Naive thymus-derived CD8-positive, alpha-beta T cell (primary cell): ENCODE results near the gene CIB1. TPM values are rescaled to one million over a fixed set of nuclear protein-coding genes. Genes with fewer than 3 reads are reported as not detected.
A peak's percentile ranks its signal among the peaks of the same experiment; 100 is the strongest.
"Not testable (repeated sequence)": the region's sequence is repeated elsewhere in the genome, so short reads cannot be mapped to it uniquely, and the experiment has no call there.

Experiments
- ATAC-seq, 2 donors: fragments of 150-1000 bp; cut with Tn5 transposase in 1 of 2; sonication (Bioruptor Pico), chemical (Tn5 transposase) in 1 of 2; 1 replicate in 1 of 2; 2 replicates in 1 of 2; pipeline ENCODE4 v1.10.0; 2021; ENCODE audit warnings: mild to moderate bottlenecking in 2 of 2, moderate library complexity in 2 of 2
- POLR2A ChIA-PET: fragments of 350-600 bp; sonication (Branson Sonifier 250); formaldehyde crosslinking; loops from one replicate; lab custom pipeline; 2021; ENCODE audit warnings: antibody characterized with exemption; lab: Charles Lee
- DNase-seq, 10 donors: peaks; one replicate each; pipeline versions ENCODE4 v3.0.0 to v3.0.0-alpha.2; 2020 to 2022
- H3K27ac Mint-ChIP-seq, 10 donors: one replicate each; pipeline ENCODE4 v1.8.0; 2020 to 2022; ENCODE audit warnings: mild to moderate bottlenecking in 10 of 10, mixed read lengths in 10 of 10, moderate library complexity in 4 of 10, inconsistent platforms in 1 of 10
- H3K27me3 Mint-ChIP-seq, 5 donors: one replicate each; pipeline ENCODE4 v1.8.0; 2021 to 2022; ENCODE audit warnings: mixed read lengths in 5 of 5
- H3K36me3 Mint-ChIP-seq, 3 donors: one replicate each; pipeline ENCODE4 v1.8.0; 2020 to 2022; ENCODE audit warnings: mixed read lengths in 3 of 3, mild to moderate bottlenecking in 2 of 3, inconsistent platforms in 1 of 3
- H3K4me1 Mint-ChIP-seq, 4 donors: one replicate each; pipeline ENCODE4 v1.8.0; 2021 to 2022; ENCODE audit warnings: mixed read lengths in 4 of 4
- H3K4me3 Mint-ChIP-seq, 10 donors: one replicate each; pipeline ENCODE4 v1.8.0; 2020 to 2022; ENCODE audit warnings: mild to moderate bottlenecking in 10 of 10, mixed read lengths in 10 of 10, moderate library complexity in 6 of 10, inconsistent platforms in 1 of 10
- H3K9me3 Mint-ChIP-seq, 9 donors: one replicate each; pipeline ENCODE4 v1.8.0; 2020 to 2022; ENCODE audit warnings: mixed read lengths in 9 of 9, mild to moderate bottlenecking in 3 of 9, inconsistent platforms in 1 of 9, moderate library complexity in 1 of 9
- polyA plus RNA-seq, 3 donors: library from polyadenylated mRNA; unstranded; fragments of 300-500 nt; fragmentation: Illumina TruSeq; gene quantifications; one replicate each; pipeline ENCODE4 v1.2.3, GENCODE V29; 2021
- total RNA-seq, 8 experiments: library from RNA in 2 of 8; stranded (reverse) in 2 of 8; gene quantifications; one replicate each; pipeline ENCODE4 v1.2.3 and lab custom pipeline; 2021 to 2026

Gene CIB1
- total and polyA plus RNA-seq, 5 experiments from 2014 or later: 110 to 246 (median 232) TPM

DNA sequence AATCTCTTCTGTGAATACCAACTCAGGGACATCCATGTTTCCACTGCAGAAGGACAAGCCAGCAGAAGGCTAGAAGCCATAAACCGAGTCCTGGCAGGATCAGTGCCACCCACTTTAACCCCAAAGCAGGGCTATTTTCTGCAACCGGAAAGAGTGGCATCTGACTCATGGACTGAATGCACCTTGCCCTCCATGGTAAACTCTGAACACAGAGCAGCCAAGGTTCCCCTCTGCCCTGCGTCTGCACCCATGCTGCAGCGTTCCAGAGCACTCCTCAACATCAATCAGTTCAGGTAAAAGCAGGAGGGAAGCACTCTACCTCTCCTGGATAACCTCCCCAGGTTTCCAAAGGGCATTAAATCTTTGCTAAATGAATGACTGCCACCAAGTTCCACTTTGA is 30.9 kb upstream of the CIB1 start:
- DNase-seq: no peak
- Mint-ChIP-seq H3K36me3 (peaks cover 0 to 27% (median 6%) of the 10 kb centered on the region in 3 donors), H3K9me3 (no peaks in the 10 kb centered on the region), H3K4me1 (peaks cover 19 to 48% (median 48%) of the 10 kb centered on the region in 4 donors), H3K4me3 (peak overlapping the region; percentile 95 to 98 (median 97)), H3K27me3 (no peaks in the 10 kb centered on the region), H3K27ac (peak overlapping the region; percentile 96 to 99 (median 99))
- POLR2A ChIA-PET: interaction anchor here (2.5 kb wide), 1 partner anchor 31 kb away, joined by 36 read pairs; the partner anchor contains the start of genes CIB1 and GDPGP1
- ATAC-seq: no peak

GRCh38 chr15:90262426-90262825 is 28.7 kb upstream of the CIB1 start:
- POLR2A ChIA-PET: interaction anchor here (0.5 to 2.8 kb wide), 6 partner anchors 11 to 666 kb away, joined by 3 to 17 read pairs (median 4); partner anchors contain the start of genes CIB1 and GDPGP1
- peak overlapping the region in 3 of 10 donors; percentile 28 to 45 (median 28) for H3K4me3 Mint-ChIP-seq
- H3K9me3 Mint-ChIP-seq: no peaks in the 10 kb centered on the region
- no peak for ATAC-seq
- H3K4me1 Mint-ChIP-seq: peaks cover 11 to 29% (median 28%) of the 10 kb centered on the region in 4 donors
- peaks cover 0 to 10% (median 0%) of the 10 kb centered on the region in 3 donors for H3K36me3 Mint-ChIP-seq
- H3K27ac Mint-ChIP-seq: peak overlapping the region in 6 of 10 donors; percentile 11 to 73 (median 38)
- no peak for DNase-seq
- H3K27me3 Mint-ChIP-seq: no peaks in the 10 kb centered on the region

- Mint-ChIP-seq H3K36me3 (peaks cover 0 to 4% (median 0%) of the 10 kb centered on the region in 3 donors), H3K27ac (peak overlapping the region in 1 of 10 donors; percentile 24), H3K4me3 (no peak overlapping the region), H3K27me3 (no peaks in the 10 kb centered on the region), H3K9me3 (no peaks in the 10 kb centered on the region), H3K4me1 (peaks cover 14 to 26% (median 22%) of the 10 kb centered on the region in 4 donors)
- POLR2A ChIA-PET: interaction anchor here (0.5 to 2.8 kb wide), 6 partner anchors 13 to 672 kb away, joined by 3 to 17 read pairs (median 4); partner anchors contain the start of genes CIB1 and GDPGP1
- DNase-seq (no peak), ATAC-seq (no peak)
These were observed 28.1 kb upstream of the CIB1 start for GRCh38 chr15:90261811-90262210.

DNA sequence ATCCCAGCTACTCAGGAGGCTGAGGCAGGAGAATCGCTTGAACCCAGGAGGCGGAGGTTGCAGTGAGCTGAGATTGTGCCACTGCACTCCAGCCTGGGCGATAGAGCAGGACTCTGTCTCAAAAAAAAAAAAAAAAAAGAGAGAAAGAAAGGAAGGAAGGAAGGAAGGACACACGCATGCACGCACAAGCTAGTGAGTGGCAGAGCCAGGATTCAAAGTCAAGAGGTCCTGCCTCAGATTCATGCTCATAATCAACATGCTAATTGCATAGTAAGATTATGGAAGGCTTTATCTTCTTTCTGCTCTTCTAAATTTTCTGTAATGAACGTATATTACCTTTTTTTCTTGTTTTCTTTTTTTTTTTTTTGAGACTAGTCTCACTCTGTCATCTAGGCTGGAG is 27.0 kb upstream of the CIB1 start:
- not testable (repeated sequence) for H3K4me3 Mint-ChIP-seq, DNase-seq, ATAC-seq, H3K9me3 Mint-ChIP-seq, H3K36me3 Mint-ChIP-seq, H3K27me3 Mint-ChIP-seq
- Mint-ChIP-seq H3K27ac (peak overlapping the region in 1 of 10 donors; percentile 70), H3K4me1 (peaks cover 10 to 18% (median 14%) of the 10 kb centered on the region in 4 donors)
- POLR2A ChIA-PET: interaction anchor here (2.3 to 2.8 kb wide), 2 partner anchors 12 to 27 kb away, joined by 6 to 17 read pairs; partner anchors contain the start of genes CIB1 and GDPGP1

DNA sequence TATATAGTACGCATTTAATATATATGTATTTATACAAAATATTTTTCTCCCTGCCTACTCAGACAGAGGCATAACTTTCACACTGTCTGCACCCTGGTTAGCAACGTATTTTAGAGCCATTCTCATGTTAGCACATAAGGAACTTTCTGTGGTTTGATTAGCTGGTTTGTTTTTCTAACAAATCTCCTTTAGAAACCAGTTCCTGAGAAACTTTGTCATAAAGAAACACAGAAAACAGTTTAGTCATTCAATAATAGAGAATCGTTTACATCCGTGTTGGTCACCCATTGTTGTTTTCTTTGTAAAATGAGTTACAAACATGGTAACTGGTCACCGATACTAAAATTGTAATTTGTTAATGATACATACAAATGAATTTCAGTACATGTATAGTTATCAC is 25.8 kb upstream of the CIB1 start:
- H3K27ac Mint-ChIP-seq: no peak overlapping the region
- no peaks in the 10 kb centered on the region for H3K9me3 Mint-ChIP-seq
- H3K4me1 Mint-ChIP-seq: peaks cover 0 to 11% (median 6%) of the 10 kb centered on the region in 4 donors
- POLR2A ChIA-PET: no interaction called here
- no peak for ATAC-seq
- H3K27me3 Mint-ChIP-seq: peaks cover 0 to 9% (median 0%) of the 10 kb centered on the region in 5 donors
- H3K4me3 Mint-ChIP-seq: no peak overlapping the region
- DNase-seq: no peak
- no peaks in the 10 kb centered on the region for H3K36me3 Mint-ChIP-seq

- Mint-ChIP-seq H3K27me3 (peaks cover 0 to 9% (median 0%) of the 10 kb centered on the region in 5 donors), H3K27ac (peak overlapping the region in 1 of 10 donors; percentile 74), H3K4me1 (peaks cover 0 to 3% (median under 1%) of the 10 kb centered on the region in 4 donors), H3K36me3 (no peaks in the 10 kb centered on the region), H3K4me3 (peak overlapping the region in 1 of 10 donors; percentile 12), H3K9me3 (no peaks in the 10 kb centered on the region)
- ATAC-seq (no peak), DNase-seq (no peak)
- POLR2A ChIA-PET: interaction anchor here (0.5 kb wide), 1 partner anchor 20 kb away, joined by 6 read pairs; no protein-coding TSS in a partner anchor
These were observed 24.0 kb upstream of the CIB1 start for GRCh38 chr15:90257776-90258175.

- peak within 1 kb of the TSS; percentile 26 to 87 (median 79) for H3K27ac Mint-ChIP-seq
- ATAC-seq (peak; percentile 84 to 86), DNase-seq (peak in 9 of 10 donors; percentile 37 to 85 (median 61))
- H3K27me3 Mint-ChIP-seq: no peaks in the 10 kb centered on the region
- POLR2A ChIA-PET: interaction anchor here (0.7 to 2.5 kb wide), 7 partner anchors 9 to 24 kb away, joined by 3 to 17 read pairs (median 5); partner anchors contain the start of genes CIB1, GDPGP1 and NGRN
- no peaks in the 10 kb centered on the region for H3K9me3 Mint-ChIP-seq
- no peaks in the 10 kb centered on the region for H3K36me3 Mint-ChIP-seq
- peak within 1 kb of the TSS; percentile 67 to 83 (median 75) for H3K4me3 Mint-ChIP-seq
- peaks cover 11 to 23% (median 19%) of the 10 kb centered on the region in 4 donors for H3K4me1 Mint-ChIP-seq
These were observed 15.6 kb upstream of the CIB1 start, which contains the start of gene TTLL13 for GRCh38 chr15:90249203-90249863. TSS of gene TTLL13 (plus strand) at chr15:90249556. CDS start at chr15:90250631, 1,075 bp downstream.

DNA sequence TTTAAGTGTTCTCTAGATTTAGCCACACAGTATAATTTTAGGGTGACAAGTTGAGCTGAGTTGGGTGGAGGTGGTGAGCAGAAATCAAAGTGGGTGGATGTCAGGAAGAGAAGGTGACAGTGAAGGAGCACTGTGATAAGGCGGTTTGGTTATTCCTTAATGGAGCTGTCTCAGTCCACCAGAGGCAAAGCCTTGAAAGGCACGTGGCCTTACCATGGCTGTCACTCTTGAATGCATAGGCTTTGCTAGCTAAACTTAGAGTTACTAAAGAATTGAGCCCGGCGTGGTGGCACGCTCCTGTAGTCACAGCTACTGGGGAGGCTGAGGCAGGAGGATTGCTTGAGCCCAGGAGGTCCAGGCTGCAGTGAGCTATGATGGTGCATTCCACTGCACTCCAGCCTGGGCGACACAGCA is 15.1 kb upstream of the CIB1 start:
- DNase-seq (no peak), ATAC-seq (peak; percentile 16 to 33)
- Mint-ChIP-seq H3K4me3 (peak overlapping the region; percentile 65 to 83 (median 74)), H3K4me1 (peaks cover 11 to 23% (median 19%) of the 10 kb centered on the region in 4 donors), H3K9me3 (no peaks in the 10 kb centered on the region), H3K27me3 (no peaks in the 10 kb centered on the region), H3K36me3 (no peaks in the 10 kb centered on the region), H3K27ac (peak overlapping the region; percentile 26 to 87 (median 69))
- POLR2A ChIA-PET: interaction anchor here (0.7 to 2.5 kb wide), 7 partner anchors 8 to 24 kb away, joined by 3 to 17 read pairs (median 5); partner anchors contain the start of genes CIB1, GDPGP1 and NGRN

- Mint-ChIP-seq H3K27me3 (no peaks in the 10 kb centered on the region), H3K4me1 (peaks cover 2 to 15% (median 6%) of the 10 kb centered on the region in 4 donors), H3K4me3 (no peak overlapping the region), H3K27ac (peak overlapping the region in 3 of 10 donors; percentile 13 to 52 (median 47)), H3K9me3 (no peaks in the 10 kb centered on the region), H3K36me3 (peaks cover 0 to 17% (median 0%) of the 10 kb centered on the region in 3 donors)
- POLR2A ChIA-PET: no interaction called here
- DNase-seq: no peak
- no peak for ATAC-seq
These were observed 10.3 kb upstream of the CIB1 start for GRCh38 chr15:90243943-90244639.

DNA sequence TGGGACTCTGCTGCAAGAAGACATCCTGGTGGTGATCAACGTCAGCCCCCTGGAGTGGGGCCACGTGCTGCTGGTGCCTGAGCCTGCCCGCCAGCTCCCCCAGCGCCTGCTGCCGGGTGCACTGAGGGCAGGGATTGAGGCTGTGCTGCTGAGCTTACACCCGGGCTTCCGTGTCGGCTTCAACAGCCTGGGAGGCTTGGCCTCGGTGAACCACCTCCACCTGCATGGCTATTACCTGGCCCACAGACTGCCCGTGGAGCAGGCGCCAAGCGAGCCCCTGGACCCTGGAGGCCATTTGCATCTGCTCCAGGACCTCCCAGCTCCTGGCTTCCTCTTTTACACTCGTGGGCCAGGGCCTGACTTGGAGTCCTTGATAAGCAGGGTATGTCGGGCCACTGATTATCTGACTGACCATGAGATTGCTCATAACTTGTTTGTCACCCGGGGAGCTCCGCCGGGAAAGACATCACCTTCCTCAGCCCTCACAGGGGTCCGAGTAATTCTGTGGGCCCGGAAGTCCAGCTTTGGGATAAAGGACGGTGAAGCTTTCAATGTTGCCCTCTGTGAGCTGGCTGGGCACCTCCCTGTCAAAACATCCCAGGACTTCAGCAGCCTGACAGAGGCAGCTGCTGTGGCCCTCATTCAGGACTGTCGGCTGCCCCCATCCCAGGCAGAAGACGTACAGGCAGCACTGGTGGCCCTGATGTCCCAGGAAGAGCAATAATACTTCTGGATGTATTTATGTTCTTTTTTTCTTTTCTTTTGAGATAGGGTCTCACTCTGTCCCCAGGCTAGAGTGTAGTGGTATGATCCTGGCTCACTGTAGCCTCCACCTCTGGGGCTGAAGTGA is 7.8 kb upstream of the CIB1 start:
- Mint-ChIP-seq H3K4me1 (peaks cover 0 to 15% (median under 1%) of the 10 kb centered on the region in 4 donors), H3K36me3 (peaks cover 0 to 39% (median 7%) of the 10 kb centered on the region in 3 donors), H3K9me3 (no peaks in the 10 kb centered on the region), H3K27me3 (no peaks in the 10 kb centered on the region), H3K27ac (no peak overlapping the region), H3K4me3 (no peak overlapping the region)
- POLR2A ChIA-PET: interaction anchor here (1.0 to 1.5 kb wide), 3 partner anchors 8 to 42 kb away, joined by 3 to 6 read pairs (median 4); partner anchors contain the start of genes CIB1, GDPGP1 and TTLL13
- DNase-seq: no peak
- no peak for ATAC-seq

- Mint-ChIP-seq H3K4me3 (no peak overlapping the region), H3K36me3 (peaks cover 0 to 45% (median 12%) of the 10 kb centered on the region in 3 donors), H3K9me3 (no peaks in the 10 kb centered on the region), H3K27ac (peak overlapping the region in 1 of 10 donors; percentile 21), H3K4me1 (peaks cover 0 to 20% (median 2%) of the 10 kb centered on the region in 4 donors), H3K27me3 (no peaks in the 10 kb centered on the region)
- DNase-seq (no peak), ATAC-seq (no peak)
- POLR2A ChIA-PET: interaction anchor here (1.0 kb wide), 1 partner anchor 8 kb away, joined by 3 read pairs; the partner anchor contains the start of gene TTLL13
These were observed 7.1 kb upstream of the CIB1 start for GRCh38 chr15:90240856-90241255.
